Activated gamma-delta T cell treated with anti-CD3 and anti-CD28 coated beads, Interleukin-2, amount 50 U/mL, for 16 hours (primary cell): ENCODE data around the gene ZNF439.
A peak's percentile ranks its signal among the peaks of the same experiment; 100 is the strongest.
"Not testable (repeated sequence)": the region's sequence is repeated elsewhere in the genome, so short reads cannot be mapped to it uniquely, and the experiment has no call there.

Source experiments
- DNase-seq: peaks from one replicate; pipeline ENCODE4 v3.0.0-alpha.2; 2020; ENCODE audit warnings: low read depth

Gene ZNF439

DNA sequence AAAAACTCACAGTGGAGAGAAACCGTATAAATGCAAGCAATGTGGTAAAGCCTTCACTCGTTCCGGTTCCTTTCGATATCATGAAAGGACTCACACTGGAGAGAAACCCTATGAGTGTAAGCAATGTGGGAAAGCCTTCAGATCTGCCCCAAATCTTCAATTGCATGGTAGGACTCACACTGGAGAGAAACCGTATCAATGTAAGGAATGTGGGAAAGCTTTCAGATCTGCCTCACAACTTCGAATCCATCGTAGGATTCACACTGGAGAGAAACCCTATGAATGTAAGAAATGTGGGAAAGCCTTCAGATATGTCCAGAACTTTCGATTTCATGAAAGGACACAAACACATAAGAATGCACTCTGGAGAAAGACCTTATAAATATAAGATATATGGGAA is 19.7 kb downstream of the ZNF439 start:
- DNase-seq = no peak

DNA sequence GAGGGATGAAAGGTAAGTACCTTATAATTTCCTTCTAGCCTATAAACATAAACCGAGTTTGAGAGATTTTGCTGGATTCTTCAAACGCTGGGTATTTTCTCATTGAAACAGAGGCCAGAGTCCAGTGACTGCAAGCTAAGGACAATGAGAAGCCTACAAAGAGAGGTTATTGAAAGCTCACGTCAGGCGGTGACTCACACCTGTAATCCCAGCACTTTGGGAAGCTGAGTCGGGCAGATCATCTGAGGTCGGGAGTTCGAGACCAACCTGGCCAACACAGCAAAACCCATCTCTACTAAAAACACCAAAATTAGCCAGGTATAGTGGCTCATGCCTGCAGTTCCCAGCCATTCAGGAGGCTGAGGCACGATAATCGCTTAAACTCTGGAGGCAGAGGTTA is 24.1 kb downstream of the ZNF439 start:
- no peak for DNase-seq

DNA sequence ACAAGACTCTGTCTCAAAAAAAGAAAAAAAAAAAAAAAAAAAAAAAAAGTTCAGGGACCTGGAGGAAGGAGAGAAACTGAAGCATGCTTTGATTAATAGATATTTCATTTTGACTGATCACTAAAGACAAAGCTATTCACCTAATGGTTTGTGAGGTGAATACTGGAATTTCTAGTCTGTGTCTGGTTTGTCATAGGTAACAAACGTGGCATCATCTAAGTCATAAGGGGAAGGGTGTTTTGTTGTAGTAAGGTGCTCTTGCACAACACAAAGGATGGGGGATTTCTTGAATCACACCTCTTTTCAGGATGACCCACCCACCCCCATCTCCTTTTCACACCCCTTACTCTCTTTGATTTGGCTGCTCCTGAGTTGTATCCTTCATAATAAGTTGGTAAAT is 25.2 kb downstream of the ZNF439 start:
- no peak for DNase-seq

GRCh38 chr19:11879687-11880266 is 31.3 kb downstream of the ZNF439 start:
- DNase-seq = peak; percentile 3

GRCh38 chr19:11880598-11880997 is 32.1 kb downstream of the ZNF439 start:
- no peak for DNase-seq

GRCh38 chr19:11881151-11881800 is 32.8 kb downstream of the ZNF439 start:
- peak; percentile 43 for DNase-seq

- DNase-seq = no peak
Measured at GRCh38 chr19:11882606-11883005, 34.1 kb downstream of the ZNF439 start.

DNA sequence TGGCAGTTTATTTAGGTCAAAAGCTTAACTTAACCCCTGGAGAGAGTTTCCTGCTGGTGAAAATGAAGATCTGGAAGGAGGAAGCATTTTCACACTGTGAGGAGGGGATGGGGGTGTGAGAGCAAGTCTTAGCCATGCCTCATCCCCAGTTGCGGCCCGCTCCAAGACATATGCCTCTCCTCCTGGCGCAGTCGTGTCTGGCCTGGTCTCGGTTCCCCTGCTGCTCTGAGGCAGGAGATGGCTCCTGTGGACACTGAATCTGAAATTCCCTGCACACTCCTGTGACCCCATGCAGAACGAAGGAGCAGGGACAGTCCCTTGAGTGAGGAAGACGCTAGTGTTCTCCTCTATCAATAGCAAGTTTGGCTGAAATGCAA is 38.7 kb downstream of the ZNF439 start:
- no peak for DNase-seq

- peak; percentile 35 for DNase-seq
Measured at GRCh38 chr19:11887611-11888531, 39.3 kb downstream of the ZNF439 start, which contains the start of gene ZNF69. Gene ZNF69, plus strand, starts transcription at chr19:11887782. Its CDS starts 142 bp downstream, at chr19:11887924.

- DNase-seq = not testable (repeated sequence)
Measured at GRCh38 chr19:11889901-11890300, 41.4 kb downstream of the ZNF439 start.

GRCh38 chr19:11890634-11891033 is 42.1 kb downstream of the ZNF439 start:
- DNase-seq = no peak

DNA sequence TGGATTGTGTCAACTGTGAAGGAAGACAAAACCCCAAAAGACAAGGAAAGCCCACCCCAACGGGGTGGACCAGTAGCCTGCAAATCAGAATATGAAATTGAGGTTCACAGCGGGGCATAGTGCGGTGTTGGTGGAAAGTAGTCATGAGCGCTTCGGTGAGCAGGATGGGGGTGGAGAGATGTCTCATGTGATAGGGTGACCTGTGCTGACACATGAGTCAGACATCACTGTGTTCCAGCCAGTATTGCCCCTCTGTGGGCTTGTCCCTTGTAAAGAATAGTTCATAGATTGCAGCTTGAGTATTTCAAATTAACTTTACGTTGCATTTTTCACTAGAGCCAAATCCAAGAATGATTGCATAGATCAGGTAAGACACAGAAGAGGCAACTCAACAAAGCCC is 46.3 kb downstream of the ZNF439 start:
- no peak for DNase-seq

DNA sequence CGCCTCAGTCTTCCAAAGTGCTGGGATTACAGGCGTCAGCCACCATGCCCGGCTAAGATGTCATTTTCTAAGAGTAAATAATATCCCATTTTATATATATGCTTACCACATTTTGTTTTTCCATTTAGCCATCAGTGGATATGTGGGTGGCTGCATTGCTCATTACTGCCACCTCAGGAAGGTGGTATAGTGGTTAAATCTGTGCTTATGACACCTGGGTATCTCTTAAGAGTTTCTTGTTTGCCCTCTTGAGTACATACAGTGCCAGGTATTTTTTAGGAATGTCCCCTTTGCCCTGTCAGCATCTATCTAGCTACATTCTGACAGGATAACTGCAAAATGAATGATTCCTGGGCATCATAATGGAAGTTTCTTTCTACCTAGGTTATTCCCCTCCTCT is 53.7 kb downstream of the ZNF439 start:
- no peak for DNase-seq

- DNase-seq = no peak
Measured at GRCh38 chr19:11905928-11906327, 57.4 kb downstream of the ZNF439 start.

- DNase-seq = not testable (repeated sequence)
Measured at GRCh38 chr19:11911937-11912336, 63.4 kb downstream of the ZNF439 start.

GRCh38 chr19:11914417-11915051 is 66.0 kb downstream of the ZNF439 start:
- DNase-seq = not testable (repeated sequence)
